SK-N-SH (cell line): ENCODE results near the gene OSBPL7. TPM values are rescaled to one million over a fixed set of nuclear protein-coding genes. Genes with fewer than 3 reads are reported as not detected.

Source experiments
- CTCF ChIA-PET: fragments of 300-600, 350-600 bp; formaldehyde crosslinking; extraction: SDS; loops from one replicate; lab custom pipeline; 2021; lab: Yijun Ruan, JAX
- POLR2A ChIA-PET: fragments of 350-600 bp; sonication (Branson Sonifier 250); formaldehyde crosslinking; extraction: SDS; loops from one replicate; lab custom pipeline; 2020; ENCODE audit warnings: antibody characterized with exemption, inconsistent platforms; lab: Yijun Ruan, JAX
- DNase-seq: peaks from one replicate; pipeline ENCODE4 v3.0.0; 2012
- H2AFZ ChIP-seq: fragments of 200-600 bp; sonication (generic); 2 replicates; pipeline ENCODE4 v1.8.1; 2016; ENCODE audit warnings: antibody characterized with exemption, mild to moderate bottlenecking, low read depth
- H3F3A ChIP-seq: fragments of 200-600 bp; sonication (generic); replicated peaks from 2 replicates; pipeline ENCODE3; 2016; ENCODE audit warnings: antibody characterized with exemption, mild to moderate bottlenecking; ENCODE audit not compliant: insufficient read depth
- H3K27ac ChIP-seq, 2 experiments: fragments of 200-500 bp in 1 of 2; fragments of 200-600 bp in 1 of 2; sonication (Bioruptor generic) in 1 of 2; sonication (generic), shearing (Covaris generic) in 1 of 2; 2 replicates each; pipeline versions ENCODE4 v1.5.1 to v1.6.1; 2014 to 2016; ENCODE audit warnings: low read depth in 2 of 2, inconsistent platforms in 1 of 2, low read length in 1 of 2, mild to moderate bottlenecking in 1 of 2, mixed read lengths in 1 of 2
- H3K27me3 ChIP-seq: fragments of 200-600 bp; sonication (generic), shearing (Covaris generic); 2 replicates; pipeline ENCODE4 v1.6.1; 2016; ENCODE audit warnings: mixed run types; ENCODE audit not compliant: insufficient read depth
- H3K36me3 ChIP-seq, 2 experiments: fragments of 200-500 bp in 1 of 2; fragments of 200-600 bp in 1 of 2; sonication (Bioruptor generic) in 1 of 2; sonication (generic) in 1 of 2; replicated peaks in 1 of 2; 2 replicates each; pipeline versions ENCODE3 to v1.5.1; 2014 to 2016; ENCODE audit warnings: low read length in 1 of 2, mild to moderate bottlenecking in 1 of 2; ENCODE audit not compliant: insufficient read depth in 2 of 2, control insufficient read depth in 1 of 2
- H3K4me1 ChIP-seq, 2 experiments: fragments of 200-500 bp in 1 of 2; fragments of 200-600 bp in 1 of 2; sonication (Bioruptor generic) in 1 of 2; sonication (generic), shearing (Covaris generic) in 1 of 2; 2 replicates each; pipeline versions ENCODE4 v1.5.1 to v1.6.1; 2014 to 2016; ENCODE audit warnings: low read depth in 1 of 2, low read length in 1 of 2, mixed run types in 1 of 2; ENCODE audit not compliant: insufficient read depth in 2 of 2, control insufficient read depth in 1 of 2
- H3K4me2 ChIP-seq: fragments of 200-600 bp; sonication (generic), shearing (Covaris generic); 2 replicates; pipeline ENCODE4 v1.6.1; 2017; ENCODE audit warnings: mixed run types
- H3K4me3 ChIP-seq, 2 experiments: fragments of 200-500 bp in 1 of 2; fragments of 200-600 bp in 1 of 2; sonication (Bioruptor generic) in 1 of 2; sonication (generic), shearing (Covaris generic) in 1 of 2; 2 replicates each; pipeline versions ENCODE4 v1.5.1 to v1.8.1; 2014 to 2016; ENCODE audit warnings: low read depth in 2 of 2, inconsistent platforms in 1 of 2, low read length in 1 of 2, mild to moderate bottlenecking in 1 of 2, mixed read lengths in 1 of 2, moderate library complexity in 1 of 2
- H3K79me2 ChIP-seq: fragments of 200-600 bp; sonication (generic); 2 replicates; pipeline ENCODE4 v1.8.1; 2017; ENCODE audit warnings: mild to moderate bottlenecking; ENCODE audit not compliant: insufficient read depth
- H3K9ac ChIP-seq: fragments of 200-600 bp; sonication (generic); 2 replicates; pipeline ENCODE4 v1.6.1; 2017; ENCODE audit warnings: mixed run types
- H3K9me2 ChIP-seq: fragments of 200-600 bp; sonication (generic); 2 replicates; pipeline ENCODE4 v1.6.1; 2017; ENCODE audit warnings: mixed run types
- H3K9me3 ChIP-seq: fragments of 200-600 bp; sonication (generic); 2 replicates; pipeline ENCODE4 v1.6.1; 2017; ENCODE audit warnings: mixed run types, mild to moderate bottlenecking, moderate library complexity
- H4K20me1 ChIP-seq: fragments of 200-600 bp; sonication (generic); 2 replicates; pipeline ENCODE4 v1.6.1; 2017; ENCODE audit warnings: mild to moderate bottlenecking, mixed run types; ENCODE audit not compliant: insufficient read depth
- EZH2phosphoT487 ChIP-seq: fragments of 200-600 bp; sonication (generic); IDR thresholded peaks from 2 replicates; pipeline ENCODE4 v1.6.1; 2017; ENCODE audit warnings: low read depth, mixed run types, mild to moderate bottlenecking, antibody characterized with exemption, moderate library complexity, borderline replicate concordance
- FOSL2 ChIP-seq: IDR thresholded peaks from 2 replicates; pipeline ENCODE4 v1.4.0; 2012; ENCODE audit warnings: low read depth, mild to moderate bottlenecking, moderate library complexity, borderline replicate concordance
- FOXJ3 ChIP-seq: sonication (generic); formaldehyde crosslinking; IDR thresholded peaks from 2 replicates; pipeline ENCODE4 v1.5.1; 2020; ENCODE audit warnings: mild to moderate bottlenecking, missing genetic modification reagents
- IRF3 ChIP-seq: fragments of 150-350 bp; IDR thresholded peaks from 2 replicates; pipeline ENCODE4 v1.6.1; 2016; ENCODE audit warnings: mild to moderate bottlenecking, low read depth, low read length
- JUND ChIP-seq: IDR thresholded peaks from 2 replicates; pipeline ENCODE4 v1.4.0; 2012
- MEF2A ChIP-seq: IDR thresholded peaks from 2 replicates; pipeline ENCODE4 v1.4.0; 2012; ENCODE audit warnings: low read depth, borderline replicate concordance
- MXI1 ChIP-seq: IDR thresholded peaks from 2 replicates; pipeline ENCODE4 v1.6.1; 2012; ENCODE audit warnings: mild to moderate bottlenecking, low read depth, low read length, improper control_type of control experiment
- NFIC ChIP-seq: IDR thresholded peaks from 2 replicates; pipeline ENCODE4 v1.4.0; 2012; ENCODE audit warnings: borderline replicate concordance
- NRF1 ChIP-seq: IDR thresholded peaks from 2 replicates; pipeline ENCODE4 v1.6.1; 2012; ENCODE audit warnings: low read depth, mild to moderate bottlenecking, low read length
- RAD21 ChIP-seq: IDR thresholded peaks from 2 replicates; pipeline ENCODE4 v1.6.1; 2012; ENCODE audit warnings: mild to moderate bottlenecking, low read length
- RFX5 ChIP-seq: IDR thresholded peaks from 2 replicates; pipeline ENCODE4 v1.6.1; 2012; ENCODE audit warnings: mild to moderate bottlenecking, improper control_type of control experiment, low read length
- SIN3A ChIP-seq: IDR thresholded peaks from 2 replicates; pipeline ENCODE4 v1.6.1; 2012; ENCODE audit warnings: low read depth, mild to moderate bottlenecking, low read length, moderate library complexity, borderline replicate concordance
- SMC3 ChIP-seq: IDR thresholded peaks from 2 replicates; pipeline ENCODE4 v1.6.1; 2012; ENCODE audit warnings: low read depth, low read length, improper control_type of control experiment
- TEAD4 ChIP-seq: IDR thresholded peaks from 2 replicates; pipeline ENCODE4 v1.4.0; 2012; ENCODE audit warnings: mild to moderate bottlenecking, borderline replicate concordance; ENCODE audit not compliant: insufficient read depth
- WGBS: methylation state at CpG from one replicate; pipeline ENCODE4 v1.1.6; 2017; ENCODE audit warnings: low lambda C conversion rate; 5-methylcytosine and 5-hydroxymethylcytosine counted together
- polyA plus RNA-seq, 3 experiments: library from polyadenylated mRNA; depleted of rRNA; stranded (reverse); fragments of >200 nt; gene quantifications; 2 replicates each; pipeline ENCODE4 v1.2.3, GENCODE V29; 2012
- TF ChIP-seq, protein P1 (sequence below): fragments of 150-350 bp; IDR thresholded peaks from 2 replicates; pipeline ENCODE4 v1.6.1; 2017; ENCODE audit warnings: antibody characterized with exemption, low read length, low read depth, borderline replicate concordance
- TF ChIP-seq, protein P2 (sequence below): IDR thresholded peaks from 2 replicates; pipeline ENCODE4 v1.4.0; 2012; ENCODE audit warnings: low read depth, borderline replicate concordance
- TF ChIP-seq, protein P3 (sequence below): IDR thresholded peaks from 2 replicates; pipeline ENCODE4; 2012
- TF ChIP-seq, protein P4 (sequence below): IDR thresholded peaks from 2 replicates; pipeline ENCODE4 v1.4.0; 2012; ENCODE audit warnings: low read depth, borderline replicate concordance

Gene OSBPL7
- polyA plus RNA-seq, 1 of the 3 experiments (the other 2 are of a cell fraction): 23.7 TPM

- POLR2A ChIA-PET: no interaction called here
These were observed 30.1 kb upstream of the OSBPL7 start for GRCh38 chr17:47851764-47852112.

DNA sequence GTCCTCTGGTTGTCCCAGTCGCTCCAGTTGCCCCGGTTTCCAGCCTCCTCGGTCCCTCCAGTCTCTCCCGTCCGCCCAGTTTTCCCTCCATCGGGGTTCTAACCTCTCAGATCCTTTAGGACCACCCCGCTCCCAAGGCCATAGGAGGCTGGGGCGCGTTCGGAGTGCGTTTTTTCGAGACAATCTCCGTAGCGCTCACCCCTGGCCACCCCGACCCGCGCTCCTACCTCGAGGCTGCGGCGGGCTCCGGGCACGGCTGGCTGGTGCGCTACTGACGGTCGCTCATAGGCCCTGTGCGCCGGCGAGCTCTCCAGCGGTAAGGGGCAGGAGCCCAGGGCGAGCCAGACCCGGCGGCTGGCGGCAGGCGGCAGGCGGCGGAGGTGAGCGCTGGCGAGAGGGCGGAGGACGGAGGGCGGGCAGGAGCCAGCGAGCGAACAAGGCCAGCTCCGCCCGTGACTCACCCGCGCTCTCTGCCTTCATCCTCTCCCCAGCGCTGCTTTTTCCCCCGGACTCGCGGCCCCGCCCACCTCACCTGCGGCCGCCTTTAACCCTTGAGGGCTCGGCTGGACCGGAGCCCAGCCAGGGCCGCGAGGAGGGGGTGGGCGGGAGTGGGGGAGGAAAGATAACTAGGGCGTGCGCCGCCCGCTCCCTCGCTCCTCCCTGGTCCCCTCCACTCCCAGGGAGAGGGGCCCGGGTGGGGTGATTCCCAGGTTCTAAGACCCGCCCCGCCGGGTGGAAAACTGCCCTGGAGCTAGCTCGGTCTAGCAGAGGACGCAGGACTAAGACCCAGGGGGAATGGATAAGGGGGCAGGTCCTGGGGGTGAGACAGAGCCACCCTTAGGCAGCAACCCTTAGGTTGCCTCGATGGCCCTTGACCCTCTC, 29.3 kb upstream of the OSBPL7 start, which contains the start of gene SP6:
Gene SP6 (minus strand): TSS at position 472 of the 882 bp plus-strand sequence. CDS start 2,734 bp downstream, outside the sequence.
- Histone ChIP-seq H3K4me1 (peaks cover 0 to 13% of the 10 kb centered on the region in 2 experiments; a peak in 1 of 4 replicates), H3K9ac (no peak within 1 kb of the TSS), H3K36me3 (no peaks in the 10 kb centered on the region), H3K79me2 (no peaks in the 10 kb centered on the region), H3K9me2 (no peaks in the 10 kb centered on the region), H3K27me3 (peaks cover 99% of the 10 kb centered on the region), H3K9me3 (no peaks in the 10 kb centered on the region), H3F3A (peaks cover 5% of the 10 kb centered on the region), H3K4me3 (peak within 1 kb of the TSS; percentile 11 to 34; a peak in 2 of 4 replicates), H3K4me2 (peak within 1 kb of the TSS; percentile 73; the same call in 1 of the 2 replicates), H2AFZ (peak within 1 kb of the TSS; percentile 34; the same call in 1 of the 2 replicates), H4K20me1 (0 out of 2 replicates have a peak, but pooled peaks cover 6% of the 10 kb centered on the region), H3K27ac (no peak within 1 kb of the TSS)
- CTCF ChIA-PET: interaction anchor here (1.0 to 33.0 kb wide), 9 partner anchors 10 to 170 kb away, joined by 3 to 1447 read pairs (median 4); partner anchors contain the start of genes CDK5RAP3, LRRC46, MRPL10 and SCRN2
- POLR2A ChIA-PET: interaction anchor here (0.8 to 1.1 kb wide), 4 partner anchors 10 to 45 kb away, joined by 3 read pairs; partner anchors contain the start of genes LRRC46, MRPL10, SCRN2 and SP2
- 8% methylated on average over 51 of the region's 71 CpGs for WGBS
- DNase-seq: peak; percentile 89
- TF ChIP-seq, protein P1, sequence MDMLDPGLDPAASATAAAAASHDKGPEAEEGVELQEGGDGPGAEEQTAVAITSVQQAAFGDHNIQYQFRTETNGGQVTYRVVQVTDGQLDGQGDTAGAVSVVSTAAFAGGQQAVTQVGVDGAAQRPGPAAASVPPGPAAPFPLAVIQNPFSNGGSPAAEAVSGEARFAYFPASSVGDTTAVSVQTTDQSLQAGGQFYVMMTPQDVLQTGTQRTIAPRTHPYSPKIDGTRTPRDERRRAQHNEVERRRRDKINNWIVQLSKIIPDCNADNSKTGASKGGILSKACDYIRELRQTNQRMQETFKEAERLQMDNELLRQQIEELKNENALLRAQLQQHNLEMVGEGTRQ: no peak
- no peak for TF ChIP-seq JUND
- no peak for TF ChIP-seq SIN3A
- 0 out of 2 replicates have a peak, but pooled peaks have one; percentile 35 for TF ChIP-seq MXI1
- no peak for TF ChIP-seq IRF3
- TF ChIP-seq RFX5: no peak
- no peak for TF ChIP-seq NFIC
- TF ChIP-seq TEAD4: no peak
- peak; percentile 21; the same call in 1 of the 2 replicates for TF ChIP-seq SMC3
- TF ChIP-seq FOSL2: peak; percentile 58; the same call in 1 of the 2 replicates
- TF ChIP-seq MEF2A: no peak
- TF ChIP-seq EZH2phosphoT487: no peak
- TF ChIP-seq FOXJ3 (CRISPR knock-in tag): no peak
- TF ChIP-seq, protein P2, sequence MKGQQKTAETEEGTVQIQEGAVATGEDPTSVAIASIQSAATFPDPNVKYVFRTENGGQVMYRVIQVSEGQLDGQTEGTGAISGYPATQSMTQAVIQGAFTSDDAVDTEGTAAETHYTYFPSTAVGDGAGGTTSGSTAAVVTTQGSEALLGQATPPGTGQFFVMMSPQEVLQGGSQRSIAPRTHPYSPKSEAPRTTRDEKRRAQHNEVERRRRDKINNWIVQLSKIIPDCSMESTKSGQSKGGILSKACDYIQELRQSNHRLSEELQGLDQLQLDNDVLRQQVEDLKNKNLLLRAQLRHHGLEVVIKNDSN: no peak
- TF ChIP-seq RAD21: no peak
- TF ChIP-seq, protein P3, sequence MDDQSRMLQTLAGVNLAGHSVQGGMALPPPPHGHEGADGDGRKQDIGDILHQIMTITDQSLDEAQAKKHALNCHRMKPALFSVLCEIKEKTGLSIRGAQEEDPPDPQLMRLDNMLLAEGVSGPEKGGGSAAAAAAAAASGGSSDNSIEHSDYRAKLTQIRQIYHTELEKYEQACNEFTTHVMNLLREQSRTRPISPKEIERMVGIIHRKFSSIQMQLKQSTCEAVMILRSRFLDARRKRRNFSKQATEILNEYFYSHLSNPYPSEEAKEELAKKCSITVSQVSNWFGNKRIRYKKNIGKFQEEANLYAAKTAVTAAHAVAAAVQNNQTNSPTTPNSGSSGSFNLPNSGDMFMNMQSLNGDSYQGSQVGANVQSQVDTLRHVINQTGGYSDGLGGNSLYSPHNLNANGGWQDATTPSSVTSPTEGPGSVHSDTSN: no peak
- no peak for TF ChIP-seq NRF1
- TF ChIP-seq, protein P4, sequence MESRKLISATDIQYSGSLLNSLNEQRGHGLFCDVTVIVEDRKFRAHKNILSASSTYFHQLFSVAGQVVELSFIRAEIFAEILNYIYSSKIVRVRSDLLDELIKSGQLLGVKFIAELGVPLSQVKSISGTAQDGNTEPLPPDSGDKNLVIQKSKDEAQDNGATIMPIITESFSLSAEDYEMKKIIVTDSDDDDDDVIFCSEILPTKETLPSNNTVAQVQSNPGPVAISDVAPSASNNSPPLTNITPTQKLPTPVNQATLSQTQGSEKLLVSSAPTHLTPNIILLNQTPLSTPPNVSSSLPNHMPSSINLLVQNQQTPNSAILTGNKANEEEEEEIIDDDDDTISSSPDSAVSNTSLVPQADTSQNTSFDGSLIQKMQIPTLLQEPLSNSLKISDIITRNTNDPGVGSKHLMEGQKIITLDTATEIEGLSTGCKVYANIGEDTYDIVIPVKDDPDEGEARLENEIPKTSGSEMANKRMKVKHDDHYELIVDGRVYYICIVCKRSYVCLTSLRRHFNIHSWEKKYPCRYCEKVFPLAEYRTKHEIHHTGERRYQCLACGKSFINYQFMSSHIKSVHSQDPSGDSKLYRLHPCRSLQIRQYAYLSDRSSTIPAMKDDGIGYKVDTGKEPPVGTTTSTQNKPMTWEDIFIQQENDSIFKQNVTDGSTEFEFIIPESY: no peak

More at GRCh38 chr17:47851764-47852112, 30.1 kb upstream of the OSBPL7 start:
- no peaks in the 10 kb centered on the region for H3K79me2 ChIP-seq
- peaks cover 8% of the 10 kb centered on the region for H3F3A ChIP-seq
- H3K4me2 ChIP-seq: no peak overlapping the region
- 0 out of 2 replicates have a peak, but pooled peaks cover 6% of the 10 kb centered on the region for H4K20me1 ChIP-seq
- H2AFZ ChIP-seq: no peak overlapping the region
- H3K4me3 ChIP-seq: no peak overlapping the region
- peaks cover 0 to 13% of the 10 kb centered on the region in 2 experiments; a peak in 1 of 4 replicates for H3K4me1 ChIP-seq
- no peaks in the 10 kb centered on the region for H3K36me3 ChIP-seq
- no peak overlapping the region for H3K9ac ChIP-seq
- H3K27ac ChIP-seq: no peak overlapping the region
- H3K27me3 ChIP-seq: peaks cover 99% of the 10 kb centered on the region
- 44% methylated on average over 11 of the region's 11 CpGs for WGBS
- no peak for DNase-seq
- H3K9me2 ChIP-seq: no peaks in the 10 kb centered on the region
- H3K9me3 ChIP-seq: no peaks in the 10 kb centered on the region
- CTCF ChIA-PET: interaction anchor here (1.1 to 33.0 kb wide), 6 partner anchors 9 to 119 kb away, joined by 3 to 1447 read pairs (median 6); partner anchors contain the start of genes CDK5RAP3, LRRC46, MRPL10 and SCRN2
- no peak for TF ChIP-seq NRF1
